SU-DHL-6 (cell line): Measurements from ENCODE around the gene NPBWR2.
A peak's percentile ranks its signal among the peaks of the same experiment; 100 is the strongest.

Experiments
- H2AFZ ChIP-seq: fragments of 200-600 bp; sonication (generic); 2 replicates; pipeline ENCODE4 v1.6.1; 2014; ENCODE audit warnings: low read depth, mild to moderate bottlenecking, moderate library complexity, mixed read lengths, antibody characterized with exemption, low read length; ENCODE audit not compliant: severe bottlenecking
- H3F3A ChIP-seq: fragments of 200-600 bp; shearing (Covaris generic); 2 replicates; pipeline ENCODE4 v1.6.0; 2016; ENCODE audit warnings: antibody characterized with exemption, mild to moderate bottlenecking; ENCODE audit not compliant: insufficient read depth
- H3K27ac ChIP-seq: fragments of 200-600 bp; sonication (generic); 2 replicates; pipeline ENCODE4 v1.5.1; 2016; ENCODE audit warnings: low read depth, mild to moderate bottlenecking, low read length, moderate library complexity, mixed read lengths
- H3K27me3 ChIP-seq: fragments of 200-600 bp; sonication (generic), shearing (Covaris generic); 2 replicates; pipeline ENCODE4 v1.6.0; 2014; ENCODE audit warnings: mild to moderate bottlenecking, low read length
- H3K36me3 ChIP-seq: fragments of 200-600 bp; sonication (generic); 2 replicates; pipeline ENCODE4 v1.6.1; 2014; ENCODE audit warnings: mild to moderate bottlenecking, low read length, mixed read lengths
- H3K4me2 ChIP-seq: fragments of 300-600, 200-600 bp; shearing (Covaris generic), sonication (generic); 2 replicates; pipeline ENCODE4 v1.6.0; 2014; ENCODE audit warnings: low read length, low read depth, mild to moderate bottlenecking; ENCODE audit not compliant: poor library complexity, severe bottlenecking
- H3K4me3 ChIP-seq: fragments of 200-600 bp; sonication (generic); 2 replicates; pipeline ENCODE4 v1.5.1; 2014; ENCODE audit warnings: antibody characterized with exemption, low read length, mild to moderate bottlenecking, mixed read lengths; ENCODE audit not compliant: insufficient read depth, poor library complexity, severe bottlenecking
- H3K79me2 ChIP-seq: fragments of 200-600 bp; sonication (generic); 2 replicates; pipeline ENCODE4 v1.6.1; 2014; ENCODE audit warnings: mild to moderate bottlenecking, low read length, moderate library complexity; ENCODE audit not compliant: insufficient read depth
- H3K9ac ChIP-seq: fragments of 200-600 bp; sonication (generic); 2 replicates; pipeline ENCODE4 v1.7.0; 2014; ENCODE audit warnings: mild to moderate bottlenecking, low read length
- H3K9me2 ChIP-seq: fragments of 200-600 bp; sonication (generic); replicated peaks from 2 replicates; pipeline ENCODE4 v1.6.1; 2014; ENCODE audit warnings: low read length; ENCODE audit not compliant: insufficient read depth
- H3K9me3 ChIP-seq: fragments of 200-600 bp; sonication (generic); 2 replicates; pipeline ENCODE4 v1.6.1; 2014; ENCODE audit warnings: low read length, mixed read lengths; ENCODE audit not compliant: insufficient read depth
- H4K20me1 ChIP-seq: fragments of 200-600 bp; sonication (generic); 2 replicates; pipeline ENCODE4 v1.6.1; 2014; ENCODE audit warnings: low read depth, mild to moderate bottlenecking, antibody characterized with exemption, low read length, moderate library complexity, mixed read lengths
- CTCF ChIP-seq: fragments of 200-600 bp; sonication (generic); IDR thresholded peaks from one replicate; pipeline ENCODE4 v1.5.1; 2017; ENCODE audit warnings: antibody characterized with exemption, mild to moderate bottlenecking, low read length, moderate library complexity; ENCODE audit not compliant: insufficient read depth, poor library complexity, severe bottlenecking
- EZH2phosphoT487 ChIP-seq: fragments of 200-600 bp; sonication (generic), shearing (Covaris generic); conservative IDR thresholded peaks from 2 replicates; pipeline ENCODE4 v1.6.1; 2018; ENCODE audit warnings: mild to moderate bottlenecking, antibody characterized with exemption, low read length, moderate library complexity, mixed read lengths

The NPBWR2 gene

GRCh38 chr20:64055893-64056638, 51.3 kb downstream of the NPBWR2 start:
- Histone ChIP-seq H3K36me3 (no peaks in the 10 kb centered on the region), H4K20me1 (no peaks in the 10 kb centered on the region), H3K27ac (no peak overlapping the region), H3K4me3 (no peak overlapping the region), H3K4me2 (no peak overlapping the region), H3F3A (no peaks in the 10 kb centered on the region), H3K9me3 (no peaks in the 10 kb centered on the region), H3K9ac (no peak overlapping the region), H3K9me2 (no peaks in the 10 kb centered on the region), H3K27me3 (no peaks in the 10 kb centered on the region), H3K79me2 (no peaks in the 10 kb centered on the region), H2AFZ (no peak overlapping the region)
- TF ChIP-seq EZH2phosphoT487 (no peak), CTCF (no peak)

- Histone ChIP-seq H3K9me3 (no peaks in the 10 kb centered on the region), H3K4me3 (no peak overlapping the region), H3F3A (no peaks in the 10 kb centered on the region), H2AFZ (no peak overlapping the region), H3K9me2 (no peaks in the 10 kb centered on the region), H3K79me2 (no peaks in the 10 kb centered on the region), H3K27me3 (no peaks in the 10 kb centered on the region), H3K4me2 (no peak overlapping the region), H3K27ac (no peak overlapping the region), H3K9ac (no peak overlapping the region), H3K36me3 (no peaks in the 10 kb centered on the region), H4K20me1 (no peaks in the 10 kb centered on the region)
- TF ChIP-seq CTCF (no peak), EZH2phosphoT487 (no peak)
Measured at GRCh38 chr20:64055396-64055892, 51.9 kb downstream of the NPBWR2 start.

GRCh38 chr20:64053841-64054661, 53.3 kb downstream of the NPBWR2 start:
- H2AFZ ChIP-seq: no peak overlapping the region
- no peaks in the 10 kb centered on the region for H3K9me3 ChIP-seq
- H3K36me3 ChIP-seq: no peaks in the 10 kb centered on the region
- no peak overlapping the region for H3K4me2 ChIP-seq
- no peak overlapping the region for H3K4me3 ChIP-seq
- no peaks in the 10 kb centered on the region for H4K20me1 ChIP-seq
- TF ChIP-seq EZH2phosphoT487 (no peak), CTCF (peak; percentile 12)
- no peaks in the 10 kb centered on the region for H3K79me2 ChIP-seq
- H3K9ac ChIP-seq: no peak overlapping the region
- no peaks in the 10 kb centered on the region for H3K27me3 ChIP-seq
- H3F3A ChIP-seq: no peaks in the 10 kb centered on the region
- H3K27ac ChIP-seq: no peak overlapping the region
- no peaks in the 10 kb centered on the region for H3K9me2 ChIP-seq
